ENCODE data around the gene BAIAP2.
"Not testable (repeated sequence)": the region's sequence is repeated elsewhere in the genome, so short reads cannot be mapped to it uniquely, and the experiment has no call there.

Gene BAIAP2

DNA sequence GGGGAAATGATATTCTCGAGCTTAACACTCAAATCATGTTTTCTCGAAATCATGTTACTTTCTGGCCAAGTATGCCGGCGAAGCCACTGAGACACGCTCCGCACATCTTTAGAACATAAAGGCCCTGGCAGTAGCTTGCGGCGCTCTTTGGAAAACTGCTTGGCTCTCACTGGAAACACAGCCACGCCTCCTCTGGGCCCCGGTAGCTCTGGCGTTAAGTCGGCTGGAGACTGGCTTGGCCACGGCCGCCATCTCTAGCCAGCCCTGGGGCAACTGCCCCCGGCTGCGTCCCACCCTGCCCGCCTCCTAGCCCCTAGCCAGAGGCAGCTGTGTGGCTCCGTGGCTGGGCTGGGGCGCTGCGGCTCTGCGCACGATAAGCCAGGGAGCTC, 9.2 kb upstream of the BAIAP2 start:
- DNase-seq (ENCODE audit: low read depth), result no peak
- H3K4me3 ChIP-seq (ENCODE audit: low read depth, low read length), result no peak overlapping the region
- TF ChIP-seq, protein P1, sequence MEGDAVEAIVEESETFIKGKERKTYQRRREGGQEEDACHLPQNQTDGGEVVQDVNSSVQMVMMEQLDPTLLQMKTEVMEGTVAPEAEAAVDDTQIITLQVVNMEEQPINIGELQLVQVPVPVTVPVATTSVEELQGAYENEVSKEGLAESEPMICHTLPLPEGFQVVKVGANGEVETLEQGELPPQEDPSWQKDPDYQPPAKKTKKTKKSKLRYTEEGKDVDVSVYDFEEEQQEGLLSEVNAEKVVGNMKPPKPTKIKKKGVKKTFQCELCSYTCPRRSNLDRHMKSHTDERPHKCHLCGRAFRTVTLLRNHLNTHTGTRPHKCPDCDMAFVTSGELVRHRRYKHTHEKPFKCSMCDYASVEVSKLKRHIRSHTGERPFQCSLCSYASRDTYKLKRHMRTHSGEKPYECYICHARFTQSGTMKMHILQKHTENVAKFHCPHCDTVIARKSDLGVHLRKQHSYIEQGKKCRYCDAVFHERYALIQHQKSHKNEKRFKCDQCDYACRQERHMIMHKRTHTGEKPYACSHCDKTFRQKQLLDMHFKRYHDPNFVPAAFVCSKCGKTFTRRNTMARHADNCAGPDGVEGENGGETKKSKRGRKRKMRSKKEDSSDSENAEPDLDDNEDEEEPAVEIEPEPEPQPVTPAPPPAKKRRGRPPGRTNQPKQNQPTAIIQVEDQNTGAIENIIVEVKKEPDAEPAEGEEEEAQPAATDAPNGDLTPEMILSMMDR (IDR thresholded peaks at IDR 0.05; ENCODE audit: control insufficient read depth, extremely low read depth, insufficient read depth), result no peak

DNA sequence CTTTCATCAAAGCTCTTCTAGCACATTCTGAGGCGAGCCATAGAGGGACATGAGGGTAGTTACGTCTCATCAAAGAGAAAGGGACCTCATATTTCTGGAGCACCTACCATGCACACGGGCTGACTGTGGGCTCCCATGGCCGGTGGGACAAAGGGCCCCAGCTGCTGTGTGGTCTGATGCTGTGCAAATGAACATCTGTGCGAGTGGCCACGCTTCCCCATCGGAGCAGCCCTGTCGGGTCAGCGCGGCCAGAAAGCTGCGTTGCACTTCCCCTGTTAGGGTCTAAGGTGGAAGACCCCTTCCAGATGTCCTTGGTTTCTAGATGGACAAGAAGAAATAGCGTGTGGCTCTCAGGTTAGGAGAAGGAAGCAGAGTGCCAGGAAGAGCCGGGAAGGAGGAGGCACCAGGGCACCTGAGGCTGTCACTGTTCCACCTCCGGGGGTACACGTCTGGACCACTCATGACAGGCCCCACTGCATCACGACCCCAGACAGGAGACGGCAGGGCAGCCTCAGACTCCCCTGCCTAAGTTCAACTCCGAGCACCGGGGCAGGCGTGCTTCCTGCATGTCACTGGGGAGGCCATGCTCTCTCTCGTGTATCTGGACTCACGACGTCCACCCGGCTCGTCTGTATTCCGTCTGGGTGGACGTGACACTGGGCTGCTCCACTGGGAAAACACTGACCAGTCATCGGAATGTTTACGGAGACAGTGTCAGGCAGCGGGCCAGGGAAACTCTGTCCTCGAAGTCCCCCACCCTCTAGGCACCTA, 8.5 kb upstream of the BAIAP2 start:
- TF ChIP-seq, protein P1 (IDR thresholded peaks at IDR 0.05; ENCODE audit: control insufficient read depth, extremely low read depth, insufficient read depth), result no peak
- no peak for DNase-seq (ENCODE audit: low read depth)
- H3K4me3 ChIP-seq (ENCODE audit: low read depth, low read length), result no peak overlapping the region

DNA sequence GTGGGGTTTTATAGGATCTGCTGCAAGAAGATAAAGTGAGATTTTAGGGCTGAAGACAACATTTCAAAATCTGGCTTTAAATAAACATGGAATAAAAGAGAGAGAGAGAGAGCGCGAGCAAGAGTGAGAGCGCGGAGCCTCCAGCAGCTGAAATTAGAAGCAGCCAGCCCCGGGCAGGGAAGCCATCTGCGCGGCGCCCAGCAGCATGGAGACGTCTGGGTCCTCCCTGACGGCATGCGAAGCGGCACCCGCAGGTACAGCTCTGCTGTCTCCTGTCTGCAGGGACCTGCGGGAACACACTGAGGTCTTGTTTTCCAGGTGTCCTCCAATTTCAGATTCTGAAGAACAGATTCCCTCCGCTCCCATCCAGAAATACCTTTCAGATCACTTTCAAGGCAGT, 7.9 kb upstream of the BAIAP2 start:
- TF ChIP-seq, protein P1 (IDR thresholded peaks at IDR 0.05; ENCODE audit: control insufficient read depth, extremely low read depth, insufficient read depth), result no peak
- DNase-seq (ENCODE audit: low read depth), result no peak
- no peak overlapping the region for H3K4me3 ChIP-seq (ENCODE audit: low read depth, low read length)

DNA sequence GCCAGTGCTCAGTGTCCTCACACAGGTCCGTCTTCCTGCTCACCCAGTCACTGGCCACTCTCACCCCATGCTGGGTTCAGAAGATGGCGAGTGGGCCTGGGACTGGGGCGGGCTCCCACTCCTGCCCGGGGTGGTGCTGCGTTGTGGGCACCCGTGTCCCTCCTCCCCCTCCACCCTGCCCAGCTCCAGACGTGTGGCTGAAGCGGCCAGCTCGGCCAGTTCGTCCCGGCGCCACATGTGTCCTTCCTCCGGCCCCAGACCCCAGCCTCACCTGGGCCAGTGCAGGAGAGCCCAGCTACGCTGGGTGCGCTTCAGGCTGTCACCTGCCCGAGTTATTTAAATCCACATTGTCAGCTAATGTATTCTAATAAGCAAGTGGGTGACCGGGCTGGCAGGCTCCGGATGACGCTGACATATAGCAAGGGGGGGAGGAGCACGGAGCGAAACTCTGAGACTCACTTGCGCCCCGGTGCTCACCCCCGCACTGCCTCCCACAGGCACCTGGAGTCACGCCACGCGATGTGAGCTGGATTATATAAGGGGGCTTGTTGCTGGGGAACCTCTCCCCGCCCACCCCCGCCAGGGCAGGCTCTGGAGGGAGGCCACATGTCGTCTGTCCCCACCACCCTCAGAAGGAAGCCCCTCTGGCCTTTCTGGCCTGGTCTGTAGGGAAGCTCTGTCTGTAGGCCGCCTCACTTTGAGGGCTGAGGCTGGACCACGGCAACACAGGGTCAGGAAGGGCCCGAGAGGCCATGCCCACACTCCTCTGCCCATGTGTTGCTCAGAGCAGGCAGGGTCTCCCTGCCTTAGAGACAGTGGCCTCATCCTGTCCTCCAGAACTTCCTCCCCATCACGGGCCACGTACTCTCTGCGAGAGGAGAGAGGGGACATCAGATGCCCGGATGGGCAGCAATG, 7.1 kb upstream of the BAIAP2 start:
- no peak for DNase-seq (ENCODE audit: low read depth)
- TF ChIP-seq, protein P1 (IDR thresholded peaks at IDR 0.05; ENCODE audit: control insufficient read depth, extremely low read depth, insufficient read depth), result no peak
- no peak overlapping the region for H3K4me3 ChIP-seq (ENCODE audit: low read depth, low read length)

DNA sequence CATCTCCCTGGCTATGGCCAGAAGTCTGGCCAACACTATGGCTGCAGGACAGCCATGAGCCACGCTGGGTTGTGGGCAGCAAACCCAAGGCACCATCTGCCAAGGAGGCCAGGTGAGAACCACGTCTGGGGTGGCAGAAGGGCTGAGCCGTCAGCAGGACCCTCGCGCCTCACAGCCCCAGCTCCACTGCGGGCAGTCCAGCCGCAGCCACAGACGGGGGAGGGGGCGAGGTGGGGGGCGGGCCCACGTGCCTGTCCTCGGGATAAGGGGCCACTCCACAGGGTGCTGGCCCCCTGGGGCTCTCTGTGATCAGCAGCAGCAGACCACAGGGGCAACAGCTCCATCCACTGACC, 6.5 kb upstream of the BAIAP2 start:
- H3K4me3 ChIP-seq (ENCODE audit: low read depth, low read length), result no peak overlapping the region
- TF ChIP-seq, protein P1 (IDR thresholded peaks at IDR 0.05; ENCODE audit: control insufficient read depth, extremely low read depth, insufficient read depth), result no peak
- DNase-seq (ENCODE audit: low read depth), result no peak

DNA sequence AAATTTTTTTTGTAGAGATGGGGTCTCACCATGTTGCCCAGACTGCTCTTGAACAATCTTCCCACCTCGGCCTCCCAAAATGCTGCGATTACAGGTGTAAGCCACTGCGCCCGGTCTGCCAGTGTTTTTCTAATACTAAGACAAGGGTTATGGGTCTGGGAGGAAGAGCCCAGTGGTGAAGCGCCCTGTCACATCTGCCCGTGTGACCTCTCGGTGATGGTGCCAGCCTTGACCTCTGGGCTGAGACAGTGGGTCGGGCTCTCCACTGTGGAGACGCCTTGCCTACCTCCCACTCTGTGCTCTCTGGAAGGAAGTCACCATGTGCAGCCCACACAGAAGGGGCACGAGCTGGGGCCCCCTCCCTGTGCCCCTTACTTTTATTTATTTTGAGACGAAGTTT, 5.1 kb upstream of the BAIAP2 start:
- TF ChIP-seq, protein P1 (IDR thresholded peaks at IDR 0.05; ENCODE audit: control insufficient read depth, extremely low read depth, insufficient read depth), result no peak
- no peak overlapping the region for H3K4me3 ChIP-seq (ENCODE audit: low read depth, low read length)
- DNase-seq (ENCODE audit: low read depth), result no peak

DNA sequence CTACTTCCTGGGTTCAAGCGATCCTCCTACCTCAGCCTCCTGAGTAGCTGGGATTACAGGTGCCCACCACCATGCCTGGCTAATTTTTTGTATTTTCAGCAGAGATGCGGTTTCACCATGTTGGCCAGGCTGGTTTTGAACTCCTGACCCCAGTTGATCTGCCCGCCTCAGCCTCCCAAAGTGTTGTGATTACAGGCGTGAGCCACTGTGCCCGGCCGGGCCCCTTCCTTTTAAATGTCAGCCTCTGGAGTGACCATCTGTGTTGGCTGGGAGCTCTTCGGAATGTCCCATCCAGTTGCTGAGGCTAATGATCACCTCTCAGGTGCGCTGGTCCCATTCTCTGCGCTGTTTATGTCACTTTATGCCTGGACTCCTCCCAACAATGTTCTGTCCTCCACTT, 4.6 kb upstream of the BAIAP2 start:
- H3K4me3 ChIP-seq (ENCODE audit: low read depth, low read length); DNase-seq (ENCODE audit: low read depth): not testable (repeated sequence)

Measured in LNCaP clone FGC (cell line).